ENCODE results near the gene PANK4.

Gene PANK4

DNA sequence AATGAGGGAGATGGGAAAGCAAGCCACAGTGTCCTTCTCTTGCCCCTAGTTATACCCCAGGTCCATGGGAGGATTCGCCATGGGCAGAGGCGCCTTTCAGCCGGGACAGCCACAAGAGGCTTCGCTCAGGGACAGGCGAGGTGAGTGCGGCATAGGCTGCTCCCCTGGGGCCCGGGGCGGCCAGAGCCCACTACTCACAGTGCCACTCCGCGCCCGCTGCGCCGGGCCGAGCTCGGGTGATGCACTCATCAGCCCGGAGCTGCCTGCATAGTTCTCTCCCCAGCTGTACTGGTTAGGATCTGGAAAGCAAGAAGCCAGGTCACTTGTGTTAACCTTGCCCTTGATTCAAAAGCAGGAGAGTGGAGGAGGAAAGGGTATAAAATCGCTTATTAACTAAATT is 8.4 kb downstream of the PANK4 start:
- in situ Hi-C loops (cut with MboI; ENCODE audit: low sequenced_read_pairs), result no loop called here

DNA sequence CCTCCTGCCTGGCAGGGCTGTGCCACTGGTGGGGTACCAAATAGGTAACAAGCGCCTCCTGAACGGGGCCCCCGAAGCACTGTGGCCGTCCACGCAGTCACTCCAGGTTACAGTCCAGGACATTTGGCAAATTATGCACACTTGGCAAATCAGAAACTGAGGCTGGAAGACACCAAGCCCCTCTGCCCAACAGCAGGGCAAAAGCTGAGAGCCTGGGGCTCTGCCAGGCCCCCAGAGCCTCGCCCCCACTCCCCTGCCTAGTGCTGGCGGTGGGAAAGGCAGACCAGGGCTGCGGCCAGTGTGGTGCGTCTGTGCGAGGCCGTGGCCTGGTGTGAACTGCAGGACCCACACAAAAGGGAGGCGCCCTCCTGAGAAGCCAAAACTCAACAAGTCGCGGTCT is 9.4 kb downstream of the PANK4 start:
- in situ Hi-C loops (cut with MboI; ENCODE audit: low sequenced_read_pairs), result no loop called here

DNA sequence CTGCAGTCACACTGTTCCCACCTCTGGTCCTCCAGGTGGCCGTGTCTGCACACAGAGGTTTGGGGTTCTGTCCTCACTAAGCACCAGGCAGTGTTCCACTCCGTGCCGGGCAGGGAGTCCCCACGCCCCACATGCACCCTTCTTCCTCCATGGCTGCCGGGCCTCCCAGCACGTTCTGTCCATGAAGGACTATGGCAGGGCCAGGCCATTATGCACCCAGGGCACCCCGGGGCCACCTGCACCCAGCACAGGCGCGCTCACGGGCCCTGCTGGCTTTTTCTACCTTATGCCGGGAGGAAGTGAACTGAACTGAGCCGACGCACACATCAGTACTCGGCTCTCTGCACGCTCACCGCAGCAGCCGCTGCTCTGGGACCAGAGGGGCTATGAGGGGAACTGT is 10.3 kb downstream of the PANK4 start:
- in situ Hi-C loops (cut with MboI; ENCODE audit: low sequenced_read_pairs), result no loop called here

DNA sequence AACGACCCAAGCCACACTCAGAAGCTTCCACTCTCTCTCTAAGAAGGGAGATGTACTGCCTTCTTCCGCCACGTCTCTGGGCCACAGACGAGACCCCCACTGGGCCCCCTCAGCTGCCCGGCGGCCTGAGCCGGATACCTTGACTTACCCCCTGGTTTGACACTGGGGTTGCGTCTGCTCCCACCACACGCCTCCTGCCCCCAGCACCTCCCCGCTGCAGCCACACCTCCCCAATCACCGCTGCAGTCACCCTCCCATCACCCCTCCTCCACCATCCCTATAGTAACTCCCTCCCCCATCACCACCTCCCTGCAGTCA is 10.7 kb downstream of the PANK4 start:
- in situ Hi-C loops (cut with MboI; ENCODE audit: low sequenced_read_pairs), result no loop called here

DNA sequence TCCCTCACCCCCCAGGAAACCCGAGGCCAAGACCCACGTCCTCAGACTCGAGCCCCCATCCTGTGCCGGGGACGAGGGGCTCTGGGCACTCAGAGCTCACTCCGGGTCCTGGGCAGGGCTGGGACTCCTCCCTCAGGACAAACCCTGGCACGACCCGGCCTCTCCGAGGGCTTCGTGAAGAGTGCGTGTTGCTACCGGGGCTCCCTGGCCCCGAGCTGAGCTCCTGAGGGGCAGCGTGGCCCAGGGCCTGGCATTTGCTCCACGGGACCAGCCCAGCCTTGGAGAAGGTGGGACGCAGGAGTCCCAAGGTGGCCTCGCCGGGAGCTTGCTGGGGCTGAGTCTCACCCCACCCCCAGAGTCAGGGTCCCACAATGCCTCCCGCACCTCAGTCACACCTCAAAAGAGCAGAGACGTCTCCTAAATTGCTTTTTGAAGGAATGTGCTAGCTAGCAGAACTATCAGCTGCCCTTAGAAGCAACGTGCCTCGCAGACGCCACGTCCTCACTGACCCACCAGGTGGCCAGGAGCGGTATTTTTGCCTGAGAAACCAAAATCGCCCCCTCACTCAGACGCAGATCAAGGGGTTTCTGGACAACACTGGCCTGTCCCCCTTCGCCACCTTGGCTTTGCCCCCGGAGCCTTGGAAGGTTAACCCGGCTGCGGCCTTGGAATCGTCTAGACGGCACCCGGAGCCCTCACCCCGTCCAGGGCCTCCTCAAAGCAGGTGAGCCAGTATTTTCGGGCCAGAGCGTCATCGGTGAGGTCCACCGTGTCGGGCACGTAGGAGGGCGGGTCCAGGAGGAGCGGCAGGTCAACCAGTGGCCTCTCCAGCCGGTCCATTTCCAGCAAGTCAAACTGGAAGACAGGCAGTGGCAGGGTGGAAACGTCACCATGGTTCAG is 11.3 kb downstream of the PANK4 start:
- in situ Hi-C loops (cut with MboI; ENCODE audit: low sequenced_read_pairs), result no loop called here

DNA sequence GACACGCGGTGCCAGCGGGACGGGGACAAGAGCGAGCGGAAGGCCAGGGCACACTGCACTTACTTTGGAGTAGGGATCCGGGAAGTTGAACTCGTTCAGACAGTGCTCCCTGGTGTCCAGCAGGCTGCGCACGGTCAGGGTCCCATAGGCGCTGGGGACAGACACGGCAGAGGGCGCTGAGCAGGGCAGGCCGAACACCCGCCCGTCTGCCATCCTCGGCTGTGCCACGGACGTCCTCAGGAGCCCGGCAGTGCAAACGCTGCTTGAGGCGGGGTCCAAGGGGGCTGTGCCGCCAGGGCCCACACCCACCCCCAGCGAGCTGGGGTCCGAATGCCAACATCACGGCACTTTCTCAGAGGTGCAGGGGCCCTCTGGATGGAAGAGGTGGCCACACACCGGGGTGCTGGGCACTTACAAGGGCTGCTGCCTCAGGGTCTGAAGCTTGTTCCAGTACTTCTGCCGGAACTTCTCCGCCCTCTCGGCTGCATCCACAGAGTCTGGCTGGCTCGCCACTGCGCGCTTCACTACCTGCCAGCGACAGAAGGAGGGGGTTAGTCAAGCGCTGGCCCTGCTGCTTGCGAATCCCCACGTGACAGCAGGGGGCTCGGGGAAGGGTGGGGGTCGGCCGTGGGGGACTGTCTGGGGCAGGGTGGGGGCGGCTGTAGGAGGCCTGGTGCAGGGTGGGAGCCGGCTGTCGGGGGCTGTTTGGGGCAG is 12.3 kb downstream of the PANK4 start:
- in situ Hi-C loops (cut with MboI; ENCODE audit: low sequenced_read_pairs), result no loop called here

DNA sequence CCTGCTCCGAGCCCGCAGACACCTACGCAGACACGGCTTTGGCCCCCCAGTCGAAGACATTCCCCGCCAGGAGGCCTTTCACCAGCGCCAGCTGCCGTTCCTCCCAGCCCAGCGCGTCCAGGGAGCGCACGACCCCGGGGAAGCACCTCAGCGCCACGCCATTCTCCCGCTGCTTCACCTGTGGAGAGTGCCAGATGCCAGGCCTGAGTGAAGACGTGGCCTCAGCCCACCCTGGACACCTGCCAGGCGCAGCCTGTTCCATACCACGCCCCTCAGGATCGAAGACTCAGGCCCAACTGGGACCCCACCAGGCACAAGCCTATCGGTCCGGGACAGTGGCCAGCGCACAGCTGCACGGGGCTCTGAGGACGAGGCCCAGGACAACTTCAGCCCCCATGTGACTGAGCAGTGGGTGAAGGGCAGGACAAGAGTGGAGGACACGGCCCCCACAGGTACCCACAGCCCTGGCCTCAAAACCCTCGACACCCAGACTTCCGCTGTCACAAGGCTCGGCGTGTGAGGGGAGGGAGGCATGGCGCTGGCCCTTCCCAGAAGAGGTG is 13.5 kb downstream of the PANK4 start:
- in situ Hi-C loops (cut with MboI; ENCODE audit: low sequenced_read_pairs), result no loop called here

DNA sequence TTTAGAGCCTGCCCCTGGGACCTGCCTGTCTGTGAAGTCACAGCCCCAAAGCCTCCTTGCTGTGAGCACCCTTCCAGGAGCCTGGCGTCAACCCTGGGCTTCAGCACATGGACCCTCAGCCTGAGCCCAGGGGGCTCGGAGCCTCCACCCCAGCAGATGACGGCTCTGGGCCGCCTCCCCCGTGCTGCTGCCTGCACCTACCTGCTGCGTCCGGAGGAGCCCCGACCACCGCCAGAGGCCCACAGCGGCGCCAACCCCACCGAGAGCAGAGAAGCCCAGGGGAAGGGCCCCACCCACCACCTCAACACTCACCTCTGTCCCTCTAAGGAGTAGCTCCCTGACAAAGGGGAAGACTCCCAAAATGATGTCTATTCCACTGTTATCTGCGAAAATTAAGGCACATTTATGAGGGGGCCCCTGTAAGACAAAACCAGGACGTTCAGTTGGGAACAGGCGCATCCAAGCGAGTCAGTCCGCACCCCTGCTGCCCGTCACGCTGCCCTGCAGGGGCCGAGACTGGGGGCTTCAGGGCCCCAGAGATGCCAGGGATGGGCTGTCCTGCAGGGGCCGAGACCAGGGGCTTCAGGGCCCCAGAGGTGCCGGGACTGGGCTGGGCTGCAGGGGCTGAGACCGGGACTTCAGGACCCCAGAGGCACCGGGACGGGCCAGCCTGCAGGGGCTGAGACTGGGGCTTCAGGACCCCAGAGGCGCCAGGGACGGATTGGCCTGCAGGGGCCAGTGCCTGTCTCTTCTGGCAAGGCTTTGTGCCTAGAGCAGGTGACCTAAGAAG is 15.8 kb downstream of the PANK4 start:
- in situ Hi-C loops (cut with MboI; ENCODE audit: low sequenced_read_pairs), result no loop called here

DNA sequence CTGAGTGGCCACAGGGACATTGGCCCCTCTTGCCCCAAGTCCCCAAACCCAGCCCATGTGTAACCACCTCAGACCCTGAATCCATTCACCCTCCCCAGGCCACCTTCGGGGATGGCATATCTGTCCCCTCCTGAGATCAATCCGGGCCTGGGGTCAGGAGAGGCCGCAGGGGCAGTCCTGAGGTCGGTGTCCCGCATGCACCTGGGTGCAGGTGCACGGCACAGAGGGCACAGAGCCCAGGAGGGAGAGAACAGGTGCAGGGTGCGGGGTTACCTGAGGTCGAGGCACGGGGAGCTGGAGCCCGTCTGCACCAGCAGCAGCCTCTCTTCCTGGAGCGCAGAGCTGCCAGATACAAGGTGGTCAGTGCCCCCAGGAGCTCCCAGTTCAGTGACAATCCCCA is 16.8 kb downstream of the PANK4 start:
- in situ Hi-C loops (cut with MboI; ENCODE audit: low sequenced_read_pairs), result no loop called here

DNA sequence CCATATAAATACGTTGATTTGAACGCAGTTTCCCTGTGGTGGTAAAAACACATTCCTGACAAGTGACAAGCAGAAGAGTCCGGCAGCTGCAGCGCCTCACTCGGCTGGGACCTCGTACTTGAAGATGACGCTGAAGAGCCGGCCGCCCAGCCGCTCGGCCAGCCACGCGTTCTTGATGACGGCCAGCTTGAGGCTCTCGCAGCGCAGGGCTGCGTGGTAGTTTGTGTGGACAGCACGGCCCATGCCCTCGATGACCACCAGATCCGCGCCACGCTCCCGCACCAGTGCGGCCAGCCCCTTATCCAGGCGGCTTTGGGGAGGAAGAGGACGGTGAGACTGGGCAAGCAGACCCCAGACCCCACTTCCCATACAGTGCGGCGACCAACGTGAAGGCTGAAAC is 17.6 kb downstream of the PANK4 start:
- in situ Hi-C loops (cut with MboI; ENCODE audit: low sequenced_read_pairs), result no loop called here

DNA sequence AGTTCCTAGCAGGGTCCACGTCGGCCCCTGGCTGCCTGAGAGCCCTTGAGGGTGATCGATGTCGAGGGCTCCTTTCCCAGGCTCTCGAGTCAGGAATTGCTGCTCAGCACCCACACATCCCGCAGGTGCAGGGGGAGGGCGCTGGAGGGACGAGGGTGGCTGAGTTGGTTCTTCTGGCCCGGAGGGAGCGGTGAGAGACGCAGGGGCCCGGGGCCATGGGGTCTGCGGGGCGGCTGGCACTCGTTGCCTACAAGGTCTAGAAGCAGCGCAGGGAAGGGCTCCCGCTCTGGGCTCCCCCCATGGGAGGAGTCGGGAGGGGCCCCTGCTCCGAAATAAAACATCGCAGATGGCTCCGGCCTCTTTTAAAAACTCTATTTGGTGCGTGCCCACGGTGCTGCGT is 18.2 kb downstream of the PANK4 start:
- in situ Hi-C loops (cut with MboI; ENCODE audit: low sequenced_read_pairs), result no loop called here

DNA sequence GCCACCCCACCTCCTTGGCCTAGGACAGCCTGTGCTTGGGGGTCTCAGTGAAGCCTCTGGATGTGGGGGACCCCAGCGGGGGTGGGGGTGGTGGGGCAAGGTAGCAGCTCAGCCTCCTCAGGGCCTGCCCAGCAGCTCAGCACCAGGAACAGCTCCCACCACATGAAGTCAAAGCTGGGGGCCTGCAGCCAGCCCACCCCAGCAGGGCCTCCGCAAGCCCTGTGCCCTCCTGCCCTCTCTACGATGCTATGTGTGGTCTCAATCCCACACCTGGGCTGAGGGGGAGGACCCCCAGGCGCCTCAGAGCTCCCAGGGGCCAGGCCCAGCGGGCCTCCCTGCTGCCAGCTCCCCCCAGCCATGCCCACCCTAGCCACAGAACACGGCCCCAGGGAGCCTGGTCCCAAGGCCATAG is 18.6 kb downstream of the PANK4 start:
- in situ Hi-C loops (cut with MboI; ENCODE audit: low sequenced_read_pairs), result no loop called here

DNA sequence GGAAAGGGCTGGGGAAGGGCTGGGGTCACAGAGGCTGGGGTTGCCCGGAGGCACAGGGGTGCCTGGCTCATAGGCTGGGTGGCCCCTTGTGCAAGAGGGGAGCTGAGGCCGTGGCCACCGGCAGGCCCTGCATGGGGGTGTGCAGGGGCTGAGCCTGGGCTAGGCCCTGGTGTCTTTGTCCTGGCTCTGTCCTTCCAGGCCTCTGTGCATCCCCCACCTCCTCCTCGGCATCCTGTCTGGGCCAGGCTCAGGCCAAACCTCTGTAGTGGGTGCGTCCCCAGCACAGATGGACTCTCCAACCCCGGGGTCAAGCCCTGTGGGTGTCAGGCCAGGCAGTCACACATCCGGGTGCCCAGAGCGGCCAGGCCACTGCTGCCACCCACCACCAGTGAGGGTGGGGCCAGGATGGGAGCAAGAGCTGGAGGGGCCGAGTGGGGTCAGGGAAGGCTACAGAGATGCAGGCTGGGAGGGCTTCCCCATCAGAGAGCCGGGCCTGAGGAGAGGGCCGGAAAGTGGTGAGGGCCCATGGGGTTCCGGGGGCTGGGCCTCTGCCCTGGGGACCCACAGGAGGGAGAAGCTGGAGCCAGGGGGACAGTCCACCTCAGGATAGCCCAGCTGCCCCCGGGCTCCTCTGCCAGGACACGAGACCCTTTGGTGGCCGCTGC is 19.4 kb downstream of the PANK4 start:
- in situ Hi-C loops (cut with MboI; ENCODE audit: low sequenced_read_pairs), result no loop called here

DNA sequence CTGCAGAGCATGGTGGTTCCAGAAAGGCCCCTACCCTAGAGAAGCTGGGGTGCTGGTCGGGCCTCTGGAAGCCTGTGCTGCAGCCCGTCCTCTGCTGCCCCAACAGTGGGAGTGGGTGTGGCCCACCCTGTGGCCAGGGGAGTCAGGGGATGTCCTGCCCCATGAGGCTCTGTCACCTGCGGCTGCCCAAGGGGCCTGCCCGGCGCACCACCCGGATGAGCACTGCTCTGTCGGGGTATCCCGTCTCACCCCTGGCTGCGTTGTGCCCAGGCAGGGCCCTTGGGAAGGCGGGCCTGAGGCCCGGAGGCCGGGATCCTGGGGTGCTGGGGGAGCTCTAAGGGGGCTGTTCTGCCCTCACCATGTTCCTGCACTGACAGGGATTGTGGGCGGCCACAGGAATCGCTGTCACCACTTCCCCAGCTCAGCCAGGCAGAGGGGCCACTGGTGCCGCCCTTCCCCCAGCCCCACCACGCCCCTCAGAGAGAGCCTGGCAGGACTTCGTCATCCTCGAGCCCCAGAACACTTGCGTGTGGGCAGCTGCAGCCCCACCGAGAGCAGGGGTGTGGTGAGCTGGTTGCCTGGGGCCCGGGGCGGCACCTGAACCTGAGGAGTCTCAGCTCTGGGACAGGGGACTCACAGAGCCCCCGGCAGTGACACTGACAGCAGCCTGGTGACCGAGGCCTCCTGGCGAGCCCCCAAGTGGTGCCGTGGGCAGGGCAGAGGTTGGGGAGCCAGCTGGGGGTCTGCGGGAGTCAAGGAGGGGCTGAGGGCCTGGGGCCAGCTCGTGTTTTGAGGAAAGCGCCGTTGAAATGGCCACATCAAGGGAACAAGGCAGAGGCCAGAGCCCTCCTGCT is 20.2 kb downstream of the PANK4 start:
- in situ Hi-C loops (cut with MboI; ENCODE audit: low sequenced_read_pairs), result no loop called here

DNA sequence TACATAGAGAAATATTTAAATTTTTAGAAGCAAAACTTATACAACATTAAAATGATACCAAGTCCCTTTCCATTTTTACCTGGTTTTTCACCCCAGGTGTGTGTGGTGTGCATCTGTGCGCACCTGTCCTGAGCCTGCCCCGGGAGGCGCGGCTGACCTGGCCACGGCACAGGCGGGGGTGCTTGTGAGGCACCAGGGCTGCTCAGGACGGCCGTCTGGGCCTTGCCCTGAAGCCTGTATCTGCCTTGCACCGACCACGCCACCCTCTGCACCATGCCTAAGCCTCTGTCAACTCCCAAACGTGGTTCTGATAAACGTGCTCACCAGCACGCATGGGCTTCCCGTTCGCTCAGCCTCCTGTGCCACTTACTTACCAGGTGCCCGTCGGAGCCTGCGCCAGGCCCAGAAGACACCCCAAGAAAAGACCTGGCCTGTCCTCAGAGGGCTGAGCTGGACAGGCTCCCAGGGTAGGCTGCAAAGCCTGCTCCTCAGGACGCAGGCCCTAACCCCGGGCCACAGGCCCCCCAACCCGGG is 20.9 kb downstream of the PANK4 start:
- in situ Hi-C loops (cut with MboI; ENCODE audit: low sequenced_read_pairs), result no loop called here

DNA sequence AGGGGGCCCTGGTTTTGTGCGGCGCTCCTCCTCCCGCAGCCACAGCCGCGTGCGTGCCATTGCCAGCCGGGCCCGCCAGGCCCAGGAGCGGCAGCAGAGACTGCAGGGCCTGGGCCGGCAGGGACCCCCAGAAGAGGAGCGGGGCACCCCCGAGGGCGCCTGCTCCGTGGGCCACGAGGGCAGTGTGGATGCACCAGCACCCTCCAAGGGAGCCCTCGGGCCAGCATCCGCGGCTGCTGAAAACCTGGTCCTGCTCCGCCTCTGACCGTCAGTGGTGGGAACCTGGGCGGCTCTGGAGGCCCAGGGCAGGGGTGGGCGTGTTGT is 21.5 kb downstream of the PANK4 start:
- in situ Hi-C loops (cut with MboI; ENCODE audit: low sequenced_read_pairs), result no loop called here

DNA sequence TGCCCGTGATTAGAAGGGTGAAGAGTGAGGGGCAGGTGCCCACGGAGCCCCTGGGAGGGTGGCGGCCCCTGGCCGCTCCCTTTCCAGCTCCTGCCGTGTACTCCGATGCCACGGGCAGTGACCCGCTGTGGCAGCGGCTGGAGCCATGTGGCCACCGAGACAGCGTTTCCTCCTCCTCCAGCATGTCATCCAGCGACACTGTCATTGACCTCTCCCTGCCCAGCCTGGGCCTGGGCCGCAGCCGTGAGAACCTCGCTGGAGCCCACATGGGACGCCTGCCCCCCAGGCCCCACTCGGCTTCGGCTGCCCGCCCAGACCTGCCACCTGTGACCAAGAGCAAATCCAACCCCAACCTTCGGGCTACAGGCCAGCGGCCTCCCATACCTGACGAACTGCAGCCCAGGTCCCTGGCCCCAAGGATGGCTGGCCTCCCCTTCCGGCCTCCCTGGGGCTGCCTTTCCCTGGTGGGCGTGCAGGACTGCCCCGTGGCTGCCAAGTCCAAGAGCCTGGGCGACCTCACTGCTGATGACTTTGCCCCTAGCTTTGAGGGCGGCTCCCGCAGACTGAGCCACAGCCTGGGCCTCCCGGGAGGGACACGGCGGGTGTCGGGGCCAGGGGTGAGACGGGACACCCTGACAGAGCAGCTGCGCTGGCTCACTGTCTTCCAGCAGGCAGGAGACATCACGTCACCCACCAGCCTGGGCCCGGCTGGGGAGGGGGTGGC is 22.0 kb downstream of the PANK4 start:
- in situ Hi-C loops (cut with MboI; ENCODE audit: low sequenced_read_pairs), result no loop called here

DNA sequence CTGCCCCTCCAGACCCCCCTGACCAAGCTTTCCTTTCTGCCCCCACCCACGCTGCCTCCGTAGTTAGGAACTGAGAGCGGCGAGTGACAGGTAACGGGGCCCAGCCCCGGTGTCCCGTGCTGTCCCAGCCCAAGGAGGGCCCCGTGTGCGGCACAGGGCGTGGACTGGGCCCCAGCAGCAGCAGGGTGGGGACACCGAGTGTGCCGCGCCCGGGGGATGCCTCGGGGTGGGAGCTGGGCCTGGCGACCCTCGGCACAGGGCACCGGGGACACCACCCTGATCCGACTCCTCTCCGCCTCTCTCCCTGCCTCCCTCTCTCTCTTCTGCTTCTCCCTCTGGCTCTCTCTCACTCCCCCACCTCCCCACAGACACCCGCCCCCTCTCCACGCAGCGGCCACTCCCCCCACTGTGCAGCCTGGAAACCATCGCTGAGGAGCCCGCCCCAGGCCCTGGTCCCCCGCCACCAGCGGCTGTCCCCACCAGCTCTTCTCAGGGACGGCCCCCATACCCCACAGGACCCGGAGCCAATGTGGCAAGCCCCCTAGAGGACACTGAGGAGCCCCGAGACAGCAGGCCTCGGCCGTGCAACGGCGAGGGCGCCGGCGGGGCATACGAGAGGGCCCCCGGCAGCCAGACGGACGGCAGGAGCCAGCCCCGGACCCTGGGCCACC is 22.7 kb downstream of the PANK4 start:
- in situ Hi-C loops (cut with MboI; ENCODE audit: low sequenced_read_pairs), result no loop called here
